GM12878 (cell line): Measurements from ENCODE around the gene LRP1. TPM values are rescaled to one million over a fixed set of nuclear protein-coding genes. Genes with fewer than 3 reads are reported as not detected.

Experiments used
- ATAC-seq: fragments of 200-7000 bp; cut with Tn5 transposase; 3 replicates; pipeline ENCODE4 v1.9.1; 2020; ENCODE audit warnings: mild to moderate bottlenecking, moderate library complexity
- BruUV-seq: library from RNA; stranded (reverse); fragments of 400-500 nt; replicated peaks from 2 replicates; lab custom pipeline; 2021; lab: Mats Ljungman, UMichigan
- CTCF ChIA-PET: fragments of 300-600 bp; sonication (Branson Sonifier 250); formaldehyde crosslinking; extraction: SDS; loops from one replicate; lab custom pipeline; 2021; ENCODE audit warnings: inconsistent platforms; lab: Yijun Ruan, JAX
- POLR2A ChIA-PET: fragments of 350-600 bp; formaldehyde crosslinking; extraction: SDS; loops from one replicate; lab custom pipeline; 2021; ENCODE audit warnings: inconsistent platforms; lab: Charles Lee
- RAD21 ChIA-PET: fragments of 300-600 bp; sonication (Branson Sonifier 250); formaldehyde crosslinking; loops from one replicate; lab custom pipeline; 2023; ENCODE audit warnings: antibody characterized with exemption; ENCODE audit not compliant: unreplicated experiment; lab: Charles Lee
- SMC1A ChIA-PET: fragments of 300-600 bp; sonication (Branson Sonifier 250); formaldehyde crosslinking; loops from one replicate; lab custom pipeline; 2023; ENCODE audit not compliant: unreplicated experiment, uncharacterized antibody; lab: Charles Lee
- DNase-seq: peaks from one replicate; pipeline ENCODE4 v3.0.0-alpha.2; 2011; ENCODE audit warnings: low read depth, low spot score
- FAIRE-seq: peaks from 3 replicates; lab custom pipeline; 2011; peaks lifted over from hg19 to GRCh38; lab: Jason Lieb, UNC
- H2AFZ ChIP-seq: 2 replicates; pipeline ENCODE4 v1.6.0; 2011; ENCODE audit warnings: low read depth, low read length, control low read depth; ENCODE audit not compliant: control insufficient read depth
- H3K27ac ChIP-seq: 2 replicates; pipeline ENCODE4 v1.5.1; 2011; ENCODE audit warnings: control low read depth; ENCODE audit not compliant: control insufficient read depth, insufficient read depth
- H3K27me3 ChIP-seq, 2 experiments: replicated peaks in 1 of 2; 2 replicates each; pipeline versions ENCODE4 v1.6.0 to v1.6.1; 2011; ENCODE audit warnings: low read length in 1 of 2; ENCODE audit not compliant: control insufficient read depth in 2 of 2, insufficient read depth in 2 of 2
- H3K36me3 ChIP-seq, 2 experiments: 2 replicates each; pipeline ENCODE4 v1.5.1; 2011; ENCODE audit warnings: low read length in 1 of 2; ENCODE audit not compliant: control insufficient read depth in 2 of 2, insufficient read depth in 2 of 2
- H3K4me1 ChIP-seq: 2 replicates; pipeline ENCODE4 v1.6.1; 2011; ENCODE audit warnings: mild to moderate bottlenecking, low read length, moderate library complexity, mixed read lengths; ENCODE audit not compliant: control insufficient read depth, insufficient read depth
- H3K4me2 ChIP-seq: 2 replicates; pipeline ENCODE4 v1.6.0; 2011; ENCODE audit warnings: control low read depth; ENCODE audit not compliant: control insufficient read depth, insufficient read depth
- H3K4me3 ChIP-seq: fragments of 200-600 bp; sonication (generic); 2 replicates; pipeline ENCODE4 v1.5.1; 2016
- H3K79me2 ChIP-seq: 2 replicates; pipeline ENCODE4 v1.6.0; 2011; ENCODE audit warnings: low read length; ENCODE audit not compliant: control insufficient read depth, insufficient read depth
- H3K9ac ChIP-seq: 2 replicates; pipeline ENCODE4 v1.8.0; 2011; ENCODE audit warnings: low read length, control low read depth, mixed read lengths; ENCODE audit not compliant: control insufficient read depth, insufficient read depth
- H3K9me3 ChIP-seq: replicated peaks from 3 replicates; pipeline ENCODE4 v1.5.1; 2011; ENCODE audit warnings: mild to moderate bottlenecking, low read length; ENCODE audit not compliant: control insufficient read depth, insufficient read depth
- H4K20me1 ChIP-seq: 2 replicates; pipeline ENCODE4 v1.6.0; 2011; ENCODE audit not compliant: control insufficient read depth, insufficient read depth
- CREM ChIP-seq: IDR thresholded peaks from 2 replicates; pipeline ENCODE4 v1.6.1; 2014; ENCODE audit warnings: antibody characterized with exemption, low read depth
- CUX1 ChIP-seq: IDR thresholded peaks from 2 replicates; pipeline ENCODE4 v1.6.1; 2012; ENCODE audit warnings: improper control_type of control experiment, low read depth, low read length; ENCODE audit not compliant: insufficient replicate concordance
- HDAC6 ChIP-seq: fragments of 200-600 bp; sonication (generic); IDR thresholded peaks from one replicate; pipeline ENCODE4 v1.8.0; 2017; ENCODE audit warnings: antibody characterized with exemption; ENCODE audit not compliant: unreplicated experiment
- LARP7 ChIP-seq: fragments of 450-650 bp; IDR thresholded peaks from 2 replicates; pipeline ENCODE4 v1.6.1; 2017; ENCODE audit warnings: mild to moderate bottlenecking
- SMAD1 ChIP-seq: fragments of 450-650 bp; IDR thresholded peaks from 2 replicates; pipeline ENCODE4 v1.6.1; 2018; ENCODE audit warnings: mild to moderate bottlenecking, low read depth; ENCODE audit not compliant: partially characterized antibody
- STAT3 ChIP-seq: IDR thresholded peaks from 2 replicates; pipeline ENCODE4 v1.6.1; 2011; ENCODE audit warnings: low read depth, low read length, improper control_type of control experiment
- TCF3 ChIP-seq: IDR thresholded peaks from 2 replicates; pipeline ENCODE4 v1.6.1; 2012; ENCODE audit warnings: low read depth, mild to moderate bottlenecking, low read length, borderline replicate concordance; ENCODE audit not compliant: insufficient read depth
- ZNF384 ChIP-seq: IDR thresholded peaks from 2 replicates; pipeline ENCODE4 v1.6.1; 2012; ENCODE audit warnings: low read depth, mild to moderate bottlenecking, low read length, improper control_type of control experiment, borderline replicate concordance
- WGBS: methylation state at CpG from one replicate; pipeline ENCODE4 v1.1.6; 2016; ENCODE audit warnings: low lambda C conversion rate; ENCODE audit not compliant: insufficient replicate concordance, insufficient coverage; ENCODE audit errors: missing lambda C conversion rate; 5-methylcytosine and 5-hydroxymethylcytosine counted together
- in situ Hi-C: fragments of 300-500 bp; cut with MboI; formaldehyde crosslinking; loops from 9 replicates; pipeline ENCODE4 v1.14.3; 2018; ENCODE audit warnings: mixed read lengths
- intact Hi-C: fragments of 100-400 bp; cut with micrococcal nuclease; formaldehyde crosslinking; loops from one replicate; pipeline ENCODE4 v1.14.2; 2022; ENCODE audit not compliant: unreplicated experiment
- polyA plus RNA-seq, 11 experiments: library from polyadenylated mRNA; depleted of rRNA in 4 of 11; unstranded in 6 of 11; stranded (reverse) in 5 of 11; fragments of >200 nt; fragmentation: Nextera tagmentation in 4 of 11; fragmentation: Illumina TruSeq in 1 of 11; extraction: Ambion mirVana in 4 of 11; extraction: Trizol in 1 of 11; gene quantifications; 1 replicate in 1 of 11; 2 replicates in 10 of 11; pipeline versions ENCODE4 v1.2.1 to v1.2.3, GENCODE V29; 2011 to 2016; ENCODE audit warnings: inconsistent platforms in 2 of 11, missing spikeins in 2 of 11, low read depth in 1 of 11
- total RNA-seq, 4 experiments: library from RNA; depleted of rRNA in 3 of 4; stranded (reverse); fragments of >200 nt in 3 of 4; fragmentation: Illumina TruSeq in 1 of 4; extraction: Trizol in 1 of 4; gene quantifications; 2 replicates each; pipeline versions ENCODE4 v1.2.1 to v1.2.3, GENCODE V29; 2013 to 2021

The LRP1 gene
- total and polyA plus RNA-seq, 10 of the 15 experiments (the other 5 are each of a cell fraction or from before 2014, with no cell fraction given) = under 0.01 to 1.1 (median 0.20) TPM; not detected in 2

- Histone ChIP-seq H3K36me3 (no peaks in the 10 kb centered on the region), H3K4me3 (no peak overlapping the region), H3K4me2 (no peak overlapping the region), H3K4me1 (peaks cover 4% of the 10 kb centered on the region; the same call in 1 of the 2 replicates), H3K27ac (no peak overlapping the region), H3K9ac (no peak overlapping the region), H4K20me1 (no peaks in the 10 kb centered on the region), H3K79me2 (no peaks in the 10 kb centered on the region), H3K9me3 (no peaks in the 10 kb centered on the region), H2AFZ (no peak overlapping the region), H3K27me3 (no peaks in the 10 kb centered on the region; a peak in 1 of 4 replicates)
- 33% methylated on average over 17 of the region's 17 CpGs for WGBS
- ChIA-PET SMC1A (no interaction called here), RAD21 (no interaction called here), POLR2A (no interaction called here), CTCF (interaction anchor here (0.8 to 1.2 kb wide), 2 partner anchors 26 to 61 kb away, joined by 3 to 4 read pairs; no protein-coding TSS in a partner anchor)
- DNase-seq = no peak
- in situ Hi-C loops (no loop called here), intact Hi-C loops (no loop called here)
- TF ChIP-seq ZNF384 = no peak
- BruUV-seq = no TSS peak
- no peak for ATAC-seq
- no peak for FAIRE-seq
Measured at GRCh38 chr12:57151741-57152630, 23.7 kb downstream of the LRP1 start.

- H3K27ac ChIP-seq = no peak overlapping the region
- in situ Hi-C loops (no loop called here), intact Hi-C loops (no loop called here)
- no peak overlapping the region for H3K4me2 ChIP-seq
- no peak overlapping the region for H3K4me3 ChIP-seq
- ChIA-PET CTCF (interaction anchor here (0.8 kb wide), 1 partner anchor 61 kb away, joined by 3 read pairs; no protein-coding TSS in a partner anchor), SMC1A (no interaction called here), RAD21 (no interaction called here), POLR2A (no interaction called here)
- TF ChIP-seq LARP7 (no peak), HDAC6 (no peak), SMAD1 (no peak), STAT3 (no peak), CUX1 (no peak), CREM (no peak), TCF3 (no peak)
- H3K79me2 ChIP-seq = no peaks in the 10 kb centered on the region
- H3K27me3 ChIP-seq = no peaks in the 10 kb centered on the region; a peak in 1 of 4 replicates
- 27% methylated on average over 3 of the region's 4 CpGs for WGBS
- H3K9ac ChIP-seq = no peak overlapping the region
- no peak for ATAC-seq
- BruUV-seq = no TSS peak
- no peak overlapping the region for H2AFZ ChIP-seq
- H3K36me3 ChIP-seq = no peaks in the 10 kb centered on the region
- no peaks in the 10 kb centered on the region for H4K20me1 ChIP-seq
- H3K9me3 ChIP-seq = no peaks in the 10 kb centered on the region
- no peak for DNase-seq
- no peak for FAIRE-seq
- peaks cover 4% of the 10 kb centered on the region; the same call in 1 of the 2 replicates for H3K4me1 ChIP-seq
Measured at GRCh38 chr12:57152639-57153038, 24.4 kb downstream of the LRP1 start.
